HepG2 (cell line): ENCODE data around the gene SIK2. TPM values are rescaled to one million over a fixed set of nuclear protein-coding genes. Genes with fewer than 3 reads are reported as not detected.

Experiments
- CREB1 ChIP-seq, 2 experiments: fragments of 450-650 bp in 1 of 2; IDR thresholded peaks; 2 replicates each; pipeline ENCODE4 v1.6.1; 2016 to 2017; ENCODE audit warnings: control low read depth in 1 of 2, mild to moderate bottlenecking in 1 of 2, missing compliant biosample characterization in 1 of 2, missing genetic modification characterization in 1 of 2
- HCFC1 ChIP-seq: fragments of 150-350 bp; IDR thresholded peaks from 2 replicates; pipeline ENCODE4 v1.6.1; 2014; ENCODE audit warnings: low read depth, low read length
- HOXA3 ChIP-seq: sonication (generic); formaldehyde crosslinking; IDR thresholded peaks from 2 replicates; pipeline ENCODE4 v1.5.0; 2020; ENCODE audit warnings: missing genetic modification reagents
- HOXA7 ChIP-seq: sonication (generic); formaldehyde crosslinking; IDR thresholded peaks from 2 replicates; pipeline ENCODE4 v1.8.1; 2022; ENCODE audit warnings: mild to moderate bottlenecking, missing genetic modification reagents, moderate library complexity
- IRX3 ChIP-seq: sonication (generic); formaldehyde crosslinking; IDR thresholded peaks from 2 replicates; pipeline ENCODE4 v1.8.1; 2023; ENCODE audit warnings: mild to moderate bottlenecking, low read depth, missing genetic modification reagents, borderline replicate concordance
- MYC ChIP-seq: sonication (generic); formaldehyde crosslinking; IDR thresholded peaks from 2 replicates; pipeline ENCODE4 v1.9.0; 2021; ENCODE audit warnings: missing genetic modification reagents, borderline replicate concordance
- PTBP1 ChIP-seq: fragments of 200-400 bp; formaldehyde crosslinking; IDR thresholded peaks from 2 replicates; pipeline ENCODE4 v1.6.1; 2018; ENCODE audit warnings: low read length, low read depth; ENCODE audit not compliant: poor library complexity, severe bottlenecking
- SMAD1 ChIP-seq: sonication (generic); formaldehyde crosslinking; IDR thresholded peaks from 2 replicates; pipeline ENCODE4 v1.4.0; 2020; ENCODE audit warnings: missing genetic modification reagents, low read depth, mild to moderate bottlenecking, borderline replicate concordance
- SMC3 ChIP-seq: IDR thresholded peaks from 2 replicates; pipeline ENCODE4 v1.6.1; 2011; ENCODE audit warnings: low read length, improper control_type of control experiment
- SP140L ChIP-seq: sonication (generic); formaldehyde crosslinking; IDR thresholded peaks from 2 replicates; pipeline ENCODE4 v1.4.0; 2020; ENCODE audit warnings: missing genetic modification reagents, borderline replicate concordance
- ZMYM3 ChIP-seq: sonication (generic); formaldehyde crosslinking; IDR thresholded peaks from 2 replicates; pipeline ENCODE4 v1.5.1; 2020; ENCODE audit warnings: mild to moderate bottlenecking, missing genetic modification reagents
- ZNF12 ChIP-seq: sonication (generic); formaldehyde crosslinking; IDR thresholded peaks from 2 replicates; pipeline ENCODE4 v1.5.0; 2020; ENCODE audit warnings: missing genetic modification reagents
- ZNF33A ChIP-seq: sonication (generic); formaldehyde crosslinking; IDR thresholded peaks from 2 replicates; pipeline ENCODE4 v1.5.1; 2020; ENCODE audit warnings: missing genetic modification reagents, mild to moderate bottlenecking, moderate library complexity, borderline replicate concordance
- ZNF34 ChIP-seq: sonication (generic); formaldehyde crosslinking; IDR thresholded peaks from 2 replicates; pipeline ENCODE4 v1.4.0; 2020; ENCODE audit warnings: mild to moderate bottlenecking, missing genetic modification reagents, borderline replicate concordance
- ZNF558 ChIP-seq: sonication (generic); formaldehyde crosslinking; IDR thresholded peaks from 2 replicates; pipeline ENCODE4 v1.9.0; 2022; ENCODE audit warnings: mild to moderate bottlenecking, missing genetic modification reagents, borderline replicate concordance
- ZNF563 ChIP-seq: sonication (generic); formaldehyde crosslinking; IDR thresholded peaks from 2 replicates; pipeline ENCODE4 v1.8.0; 2022; ENCODE audit warnings: mild to moderate bottlenecking, moderate library complexity, missing genetic modification reagents
- ZNF775 ChIP-seq: sonication (generic); formaldehyde crosslinking; IDR thresholded peaks from 2 replicates; pipeline ENCODE4 v1.4.0; 2020; ENCODE audit warnings: missing genetic modification reagents, mild to moderate bottlenecking, moderate library complexity, borderline replicate concordance
- ZSCAN30 ChIP-seq: sonication (generic); formaldehyde crosslinking; IDR thresholded peaks from 2 replicates; pipeline ENCODE4 v1.5.0; 2020; ENCODE audit warnings: mild to moderate bottlenecking, missing genetic modification reagents
- polyA plus RNA-seq, 8 experiments: library from polyadenylated mRNA; depleted of rRNA in 3 of 8; stranded (reverse) in 7 of 8; unstranded in 1 of 8; fragments of >200 nt; fragmentation: Illumina TruSeq in 4 of 8; extraction: Trizol in 4 of 8; gene quantifications; 2 replicates each; pipeline versions ENCODE4 v1.2.1 to v1.2.3, GENCODE V29; 2011 to 2016; ENCODE audit warnings: low read depth in 4 of 8, missing spikeins in 1 of 8, mixed read lengths in 1 of 8; ENCODE audit not compliant: insufficient read depth in 1 of 8
- total RNA-seq, 5 experiments: library from RNA; depleted of rRNA; stranded (reverse); fragments of >200 nt; fragmentation: Illumina TruSeq; extraction: Trizol; gene quantifications; 2 replicates each; pipeline ENCODE4 v1.2.3, GENCODE V29; 2016; ENCODE audit warnings: low read depth in 1 of 5
- TF ChIP-seq, protein P1 (sequence below): sonication (generic); formaldehyde crosslinking; IDR thresholded peaks from 2 replicates; pipeline ENCODE4 v1.5.0; 2020; ENCODE audit warnings: mild to moderate bottlenecking, missing genetic modification reagents, moderate library complexity
- TF ChIP-seq, protein P2 (sequence below): sonication (generic); formaldehyde crosslinking; IDR thresholded peaks from 2 replicates; pipeline ENCODE4 v1.5.1; 2020; ENCODE audit warnings: mild to moderate bottlenecking, moderate library complexity, missing genetic modification reagents
- TF ChIP-seq, protein P3 (sequence below): sonication (generic); formaldehyde crosslinking; IDR thresholded peaks from 2 replicates; pipeline ENCODE4 v1.4.0; 2020; ENCODE audit warnings: missing genetic modification reagents, borderline replicate concordance

The SIK2 gene
- total and polyA plus RNA-seq, 2 of the 13 experiments (the other 11 are each of a cell fraction or from before 2014, with no cell fraction given) = 8.1 to 15.4 TPM

DNA sequence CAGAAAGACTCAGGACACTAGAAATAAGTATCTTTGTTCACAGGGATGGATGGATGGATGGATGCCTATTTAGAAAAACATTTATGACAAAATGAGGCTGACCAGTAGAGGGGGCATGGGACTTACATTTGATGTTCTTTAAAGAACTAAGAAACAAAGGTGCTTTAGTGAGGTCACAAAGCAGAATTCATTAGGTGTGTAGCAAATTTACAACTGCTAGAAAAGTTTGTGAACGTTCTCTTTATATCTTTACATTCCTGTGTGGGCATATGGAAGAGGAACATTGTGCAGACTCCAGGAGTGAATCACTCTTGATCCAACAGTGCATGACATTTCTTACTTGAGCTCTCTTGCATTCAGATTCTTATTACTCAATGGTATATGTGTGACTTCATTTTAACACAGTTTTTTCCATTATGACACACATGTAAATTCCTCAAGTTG, 15.8 kb upstream of the SIK2 start (continued):
- TF ChIP-seq, protein P1, sequence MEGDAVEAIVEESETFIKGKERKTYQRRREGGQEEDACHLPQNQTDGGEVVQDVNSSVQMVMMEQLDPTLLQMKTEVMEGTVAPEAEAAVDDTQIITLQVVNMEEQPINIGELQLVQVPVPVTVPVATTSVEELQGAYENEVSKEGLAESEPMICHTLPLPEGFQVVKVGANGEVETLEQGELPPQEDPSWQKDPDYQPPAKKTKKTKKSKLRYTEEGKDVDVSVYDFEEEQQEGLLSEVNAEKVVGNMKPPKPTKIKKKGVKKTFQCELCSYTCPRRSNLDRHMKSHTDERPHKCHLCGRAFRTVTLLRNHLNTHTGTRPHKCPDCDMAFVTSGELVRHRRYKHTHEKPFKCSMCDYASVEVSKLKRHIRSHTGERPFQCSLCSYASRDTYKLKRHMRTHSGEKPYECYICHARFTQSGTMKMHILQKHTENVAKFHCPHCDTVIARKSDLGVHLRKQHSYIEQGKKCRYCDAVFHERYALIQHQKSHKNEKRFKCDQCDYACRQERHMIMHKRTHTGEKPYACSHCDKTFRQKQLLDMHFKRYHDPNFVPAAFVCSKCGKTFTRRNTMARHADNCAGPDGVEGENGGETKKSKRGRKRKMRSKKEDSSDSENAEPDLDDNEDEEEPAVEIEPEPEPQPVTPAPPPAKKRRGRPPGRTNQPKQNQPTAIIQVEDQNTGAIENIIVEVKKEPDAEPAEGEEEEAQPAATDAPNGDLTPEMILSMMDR = peak; percentile 72
- TF ChIP-seq HCFC1 (no peak), ZNF33A (CRISPR knock-in tag) (no peak), PTBP1 (no peak), ZMYM3 (no peak), ZNF563 (CRISPR knock-in tag) (no peak), ZNF12 (CRISPR knock-in tag) (no peak), ZNF558 (CRISPR knock-in tag) (no peak), ZNF775 (no peak), SP140L (CRISPR knock-in tag) (no peak), HOXA7 (no peak), SMAD1 (CRISPR knock-in tag) (no peak), HOXA3 (no peak), ZSCAN30 (CRISPR knock-in tag) (no peak), MYC (CRISPR knock-in tag) (no peak), CREB1 (IDR thresholded peaks at IDR 0.05) (0 out of 2 replicates have a peak, but pooled peaks have one; percentile 8), CREB1 (CRISPR knock-in tag; IDR thresholded peaks at IDR 0.05) (no peak), SMC3 (peak; percentile 28; the same call in 1 of the 2 replicates), ZNF34 (CRISPR knock-in tag) (no peak), IRX3 (CRISPR knock-in tag) (no peak)
- TF ChIP-seq, protein P2, sequence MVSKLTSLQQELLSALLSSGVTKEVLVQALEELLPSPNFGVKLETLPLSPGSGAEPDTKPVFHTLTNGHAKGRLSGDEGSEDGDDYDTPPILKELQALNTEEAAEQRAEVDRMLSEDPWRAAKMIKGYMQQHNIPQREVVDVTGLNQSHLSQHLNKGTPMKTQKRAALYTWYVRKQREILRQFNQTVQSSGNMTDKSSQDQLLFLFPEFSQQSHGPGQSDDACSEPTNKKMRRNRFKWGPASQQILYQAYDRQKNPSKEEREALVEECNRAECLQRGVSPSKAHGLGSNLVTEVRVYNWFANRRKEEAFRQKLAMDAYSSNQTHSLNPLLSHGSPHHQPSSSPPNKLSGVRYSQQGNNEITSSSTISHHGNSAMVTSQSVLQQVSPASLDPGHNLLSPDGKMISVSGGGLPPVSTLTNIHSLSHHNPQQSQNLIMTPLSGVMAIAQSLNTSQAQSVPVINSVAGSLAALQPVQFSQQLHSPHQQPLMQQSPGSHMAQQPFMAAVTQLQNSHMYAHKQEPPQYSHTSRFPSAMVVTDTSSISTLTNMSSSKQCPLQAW (CRISPR knock-in tag) = no peak
- TF ChIP-seq, protein P3, sequence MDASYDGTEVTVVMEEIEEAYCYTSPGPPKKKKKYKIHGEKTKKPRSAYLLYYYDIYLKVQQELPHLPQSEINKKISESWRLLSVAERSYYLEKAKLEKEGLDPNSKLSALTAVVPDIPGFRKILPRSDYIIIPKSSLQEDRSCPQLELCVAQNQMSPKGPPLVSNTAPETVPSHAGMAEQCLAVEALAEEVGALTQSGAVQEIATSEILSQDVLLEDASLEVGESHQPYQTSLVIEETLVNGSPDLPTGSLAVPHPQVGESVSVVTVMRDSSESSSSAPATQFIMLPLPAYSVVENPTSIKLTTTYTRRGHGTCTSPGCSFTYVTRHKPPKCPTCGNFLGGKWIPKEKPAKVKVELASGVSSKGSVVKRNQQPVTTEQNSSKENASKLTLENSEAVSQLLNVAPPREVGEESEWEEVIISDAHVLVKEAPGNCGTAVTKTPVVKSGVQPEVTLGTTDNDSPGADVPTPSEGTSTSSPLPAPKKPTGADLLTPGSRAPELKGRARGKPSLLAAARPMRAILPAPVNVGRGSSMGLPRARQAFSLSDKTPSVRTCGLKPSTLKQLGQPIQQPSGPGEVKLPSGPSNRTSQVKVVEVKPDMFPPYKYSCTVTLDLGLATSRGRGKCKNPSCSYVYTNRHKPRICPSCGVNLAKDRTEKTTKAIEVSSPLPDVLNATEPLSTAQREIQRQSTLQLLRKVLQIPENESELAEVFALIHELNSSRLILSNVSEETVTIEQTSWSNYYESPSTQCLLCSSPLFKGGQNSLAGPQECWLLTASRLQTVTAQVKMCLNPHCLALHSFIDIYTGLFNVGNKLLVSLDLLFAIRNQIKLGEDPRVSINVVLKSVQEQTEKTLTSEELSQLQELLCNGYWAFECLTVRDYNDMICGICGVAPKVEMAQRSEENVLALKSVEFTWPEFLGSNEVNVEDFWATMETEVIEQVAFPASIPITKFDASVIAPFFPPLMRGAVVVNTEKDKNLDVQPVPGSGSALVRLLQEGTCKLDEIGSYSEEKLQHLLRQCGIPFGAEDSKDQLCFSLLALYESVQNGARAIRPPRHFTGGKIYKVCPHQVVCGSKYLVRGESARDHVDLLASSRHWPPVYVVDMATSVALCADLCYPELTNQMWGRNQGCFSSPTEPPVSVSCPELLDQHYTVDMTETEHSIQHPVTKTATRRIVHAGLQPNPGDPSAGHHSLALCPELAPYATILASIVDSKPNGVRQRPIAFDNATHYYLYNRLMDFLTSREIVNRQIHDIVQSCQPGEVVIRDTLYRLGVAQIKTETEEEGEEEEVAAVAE (CRISPR knock-in tag) = no peak
